Keratinocyte (primary cell): ENCODE results near the gene MCUB. TPM values are rescaled to one million over a fixed set of nuclear protein-coding genes. Genes with fewer than 3 reads are reported as not detected.
"Not testable (repeated sequence)": the region's sequence is repeated elsewhere in the genome, so short reads cannot be mapped to it uniquely, and the experiment has no call there.

Experiments used
- DNase-seq: peaks from one replicate; pipeline ENCODE4 v3.0.0-alpha.2; 2011; ENCODE audit warnings: low read depth, missing footprints, low spot score
- FAIRE-seq: peaks from 2 replicates; lab custom pipeline; 2011; peaks lifted over from hg19 to GRCh38; lab: Jason Lieb, UNC
- H2AFZ ChIP-seq: 2 replicates; pipeline ENCODE4 v1.6.0; 2012; ENCODE audit warnings: low read length, control low read depth, inconsistent platforms; ENCODE audit not compliant: control insufficient read depth
- H3K27ac ChIP-seq: 2 replicates; pipeline ENCODE4 v1.5.1; 2011; ENCODE audit warnings: low read length; ENCODE audit not compliant: control insufficient read depth, insufficient read depth
- H3K27me3 ChIP-seq: 3 replicates; pipeline ENCODE4 v1.6.0; 2011; ENCODE audit warnings: low read length; ENCODE audit not compliant: control insufficient read depth, insufficient read depth; ENCODE audit errors: extremely low read depth
- H3K36me3 ChIP-seq, 2 experiments: 2 replicates in 1 of 2; 3 replicates in 1 of 2; pipeline ENCODE4 v1.5.1; 2011; ENCODE audit warnings: low read length in 2 of 2, mild to moderate bottlenecking in 1 of 2; ENCODE audit not compliant: control insufficient read depth in 2 of 2, insufficient read depth in 2 of 2; ENCODE audit errors: extremely low read depth in 1 of 2
- H3K4me1 ChIP-seq: 3 replicates; pipeline ENCODE4 v1.5.1; 2011; ENCODE audit warnings: low read length; ENCODE audit not compliant: control insufficient read depth, insufficient read depth; ENCODE audit errors: extremely low read depth
- H3K4me2 ChIP-seq: 3 replicates; pipeline ENCODE4 v1.6.0; 2011; ENCODE audit warnings: low read depth, low read length; ENCODE audit not compliant: control insufficient read depth, insufficient read depth; ENCODE audit errors: extremely low read depth
- H3K4me3 ChIP-seq, 3 experiments: fragments of 200-600 bp in 1 of 3; sonication (generic) in 1 of 3; 2 replicates in 2 of 3; 3 replicates in 1 of 3; pipeline ENCODE4 v1.5.1; 2011 to 2016; ENCODE audit warnings: low read length in 3 of 3, mild to moderate bottlenecking in 3 of 3, control low read depth in 2 of 3, inconsistent platforms in 1 of 3, low read depth in 1 of 3, mixed read lengths in 1 of 3, mixed run types in 1 of 3, moderate library complexity in 1 of 3; ENCODE audit not compliant: control insufficient read depth in 2 of 3, insufficient read depth in 2 of 3; ENCODE audit errors: extremely low read depth in 1 of 3
- H3K79me2 ChIP-seq: 2 replicates; pipeline ENCODE4 v1.6.0; 2012; ENCODE audit warnings: low read length; ENCODE audit not compliant: control insufficient read depth, insufficient read depth
- H3K9ac ChIP-seq: 3 replicates; pipeline ENCODE4 v1.6.0; 2011; ENCODE audit warnings: low read length; ENCODE audit not compliant: control insufficient read depth, insufficient read depth; ENCODE audit errors: extremely low read depth
- H3K9me1 ChIP-seq: 3 replicates; pipeline ENCODE4 v1.6.0; 2011; ENCODE audit warnings: low read length; ENCODE audit not compliant: control insufficient read depth, insufficient read depth; ENCODE audit errors: extremely low read depth
- H3K9me3 ChIP-seq: 2 replicates; pipeline ENCODE4 v1.5.1; 2012; ENCODE audit warnings: low read depth, low read length; ENCODE audit not compliant: control insufficient read depth
- H4K20me1 ChIP-seq: 3 replicates; pipeline ENCODE4 v1.6.0; 2011; ENCODE audit warnings: low read length; ENCODE audit not compliant: control insufficient read depth, insufficient read depth; ENCODE audit errors: extremely low read depth
- CTCF ChIP-seq, 3 experiments: IDR thresholded peaks in 1 of 3; conservative IDR thresholded peaks in 1 of 3; optimal IDR thresholded peaks in 1 of 3; 2 replicates in 2 of 3; 3 replicates in 1 of 3; pipeline versions ENCODE3 to v1.5.1; 2011; ENCODE audit warnings: low read length in 3 of 3, mild to moderate bottlenecking in 3 of 3, moderate library complexity in 2 of 3, control low read depth in 1 of 3, inconsistent platforms in 1 of 3; ENCODE audit not compliant: insufficient read depth in 2 of 3; ENCODE audit errors: extremely low read depth in 1 of 3
- EZH2 ChIP-seq: IDR thresholded peaks from one replicate; pipeline ENCODE4 v1.6.1; 2012; ENCODE audit warnings: inconsistent platforms, mild to moderate bottlenecking, low read length, moderate library complexity
- dilution Hi-C: fragments of 300-500 bp; cut with MboI; formaldehyde crosslinking; loops from one replicate; pipeline ENCODE4 v1.7.0; 2020; ENCODE audit warnings: low sequenced_read_pairs; ENCODE audit not compliant: extremely low pct_ligation_motif_present
- polyA plus RNA-seq, 5 experiments: library from polyadenylated mRNA; depleted of rRNA in 3 of 5; stranded (reverse) in 3 of 5; stranded (forward) in 1 of 5; unstranded in 1 of 5; fragments of >200 nt; gene quantifications; 1 replicate in 1 of 5; 2 replicates in 3 of 5; 3 replicates in 1 of 5; pipeline versions ENCODE4 v1.2.1 to v1.2.3, GENCODE V29; 2011 to 2012; ENCODE audit warnings: missing spikeins in 2 of 5, low read depth in 1 of 5, low replicate concordance in 1 of 5

MCUB gene
- polyA plus RNA-seq, 1 donor (not counting 4 experiments of a cell fraction or from before 2014, with no cell fraction given), result 20.3 TPM

- Histone ChIP-seq H3K79me2 (peaks cover 2% of the 10 kb centered on the region), H3K36me3 (no peaks in the 10 kb centered on the region), H3K4me3 (no peak overlapping the region), H3K4me1 (peaks cover 27% of the 10 kb centered on the region), H4K20me1 (no peaks in the 10 kb centered on the region), H3K27me3 (no peaks in the 10 kb centered on the region), H3K27ac (no peak overlapping the region), H3K9me1 (no peaks in the 10 kb centered on the region), H3K4me2 (no peak overlapping the region), H3K9me3 (no peaks in the 10 kb centered on the region), H2AFZ (no peak overlapping the region), H3K9ac (no peak overlapping the region)
- no peak for DNase-seq
- no peak for FAIRE-seq
- TF ChIP-seq EZH2, result no peak
- TF ChIP-seq CTCF (optimal IDR thresholded peaks at IDR 0.05 in 1 of 3, IDR thresholded peaks at IDR 0.05 in 1 of 3, conservative IDR thresholded peaks at IDR 0.05 in 1 of 3; ENCODE audit: extremely low read depth in 1 of 3, insufficient read depth in 2 of 3, low read length in 3 of 3), result no peak
- dilution Hi-C loops, result no loop called here
Observed at GRCh38 chr4:109592367-109592766, 32.3 kb downstream of the MCUB start.

- dilution Hi-C loops, H3K4me3 ChIP-seq, H3K4me1 ChIP-seq, H4K20me1 ChIP-seq, FAIRE-seq, H3K9me3 ChIP-seq, H3K27ac ChIP-seq, H2AFZ ChIP-seq, H3K27me3 ChIP-seq, H3K9ac ChIP-seq, H3K36me3 ChIP-seq, DNase-seq, H3K79me2 ChIP-seq, H3K9me1 ChIP-seq, H3K4me2 ChIP-seq: not testable (repeated sequence)
Observed at GRCh38 chr4:109595123-109595522, 35.1 kb downstream of the MCUB start.

- H3K4me1 ChIP-seq, H3K27ac ChIP-seq, H3K9me3 ChIP-seq, H3K4me2 ChIP-seq, H4K20me1 ChIP-seq, H3K4me3 ChIP-seq, H3K9me1 ChIP-seq, FAIRE-seq, H3K9ac ChIP-seq, dilution Hi-C loops, H3K27me3 ChIP-seq, DNase-seq, H3K79me2 ChIP-seq, H2AFZ ChIP-seq, H3K36me3 ChIP-seq: not testable (repeated sequence)
Observed at GRCh38 chr4:109596420-109597085, 36.5 kb downstream of the MCUB start.
